Fibroblast of lung (primary cell): ENCODE data around the gene ASIC2. TPM values are rescaled to one million over a fixed set of nuclear protein-coding genes. Genes with fewer than 3 reads are reported as not detected.

Experiments used
- DNase-seq, 2 donors: peaks; one replicate each; pipeline versions ENCODE4 v3.0.0 to v3.0.0-alpha.2; 2010; ENCODE audit warnings: low read depth in 2 of 2
- H2AFZ ChIP-seq: 2 replicates; pipeline ENCODE4 v1.5.1; 2012; ENCODE audit warnings: low read length, control low read depth, inconsistent platforms
- H3K27ac ChIP-seq: 2 replicates; pipeline ENCODE4 v1.5.1; 2011; ENCODE audit warnings: low read length, control low read depth; ENCODE audit not compliant: insufficient read depth
- H3K27me3 ChIP-seq: 2 replicates; pipeline ENCODE4 v1.5.1; 2011; ENCODE audit warnings: mild to moderate bottlenecking, low read length; ENCODE audit not compliant: control insufficient read depth, insufficient read depth
- H3K36me3 ChIP-seq: 2 replicates; pipeline ENCODE4 v1.5.1; 2011; ENCODE audit warnings: low read length; ENCODE audit not compliant: control insufficient read depth, insufficient read depth
- H3K4me1 ChIP-seq: 2 replicates; pipeline ENCODE4 v1.5.1; 2011; ENCODE audit warnings: low read length; ENCODE audit not compliant: control insufficient read depth, insufficient read depth; ENCODE audit errors: extremely low read depth
- H3K4me2 ChIP-seq: 2 replicates; pipeline ENCODE4 v1.5.1; 2011; ENCODE audit warnings: low read length, control low read depth; ENCODE audit not compliant: insufficient read depth; ENCODE audit errors: extremely low read depth
- H3K4me3 ChIP-seq, 4 experiments: fragments of 200-600 bp in 1 of 4; sonication (generic) in 1 of 4; replicated peaks in 1 of 4; 2 replicates each; pipeline ENCODE4 v1.5.1; 2011 to 2016; ENCODE audit warnings: low read length in 4 of 4, low read depth in 3 of 4, mild to moderate bottlenecking in 3 of 4, control low read depth in 2 of 4, inconsistent platforms in 1 of 4, mixed read lengths in 1 of 4; ENCODE audit not compliant: insufficient read depth in 1 of 4; ENCODE audit errors: control extremely low read depth in 1 of 4
- H3K79me2 ChIP-seq: 2 replicates; pipeline ENCODE4 v1.5.1; 2012; ENCODE audit warnings: mild to moderate bottlenecking, low read length, inconsistent platforms; ENCODE audit not compliant: control insufficient read depth, insufficient read depth
- H3K9ac ChIP-seq: 2 replicates; pipeline ENCODE4 v1.5.1; 2011; ENCODE audit warnings: mild to moderate bottlenecking, low read length, control low read depth; ENCODE audit not compliant: insufficient read depth
- H3K9me3 ChIP-seq: 2 replicates; pipeline ENCODE4 v1.5.1; 2012; ENCODE audit warnings: low read depth, low read length; ENCODE audit not compliant: control insufficient read depth, insufficient read depth
- H4K20me1 ChIP-seq: 2 replicates; pipeline ENCODE4 v1.5.1; 2011; ENCODE audit warnings: low read length; ENCODE audit not compliant: control insufficient read depth, insufficient read depth; ENCODE audit errors: extremely low read depth
- CTCF ChIP-seq, 2 donors: IDR thresholded peaks in 1 of 2; conservative IDR thresholded peaks in 1 of 2; 1 replicate in 1 of 2; 2 replicates in 1 of 2; pipeline ENCODE4 v1.5.1; 2011 to 2012; ENCODE audit warnings: low read length in 2 of 2, control low read depth in 1 of 2, inconsistent platforms in 1 of 2, low read depth in 1 of 2, mild to moderate bottlenecking in 1 of 2
- EZH2 ChIP-seq: IDR thresholded peaks from 2 replicates; pipeline ENCODE4 v1.5.1; 2012; ENCODE audit warnings: low read length, control low read depth, mild to moderate bottlenecking; ENCODE audit errors: missing control alignments
- polyA plus RNA-seq, 2 donors: library from polyadenylated mRNA; depleted of rRNA in 1 of 2; stranded (reverse) in 1 of 2; unstranded in 1 of 2; fragments of >200 nt; gene quantifications; 2 replicates each; pipeline ENCODE4 v1.2.1, GENCODE V29; 2011 to 2012; ENCODE audit warnings: missing spikeins in 1 of 2
- total RNA-seq: library from RNA; depleted of rRNA; stranded (reverse); fragments of >200 nt; gene quantifications from 2 replicates; pipeline ENCODE4 v1.2.1, GENCODE V29; 2014

ASIC2 gene
- total and polyA plus RNA-seq, 2 donors (not counting 1 experiment from before 2014, with no cell fraction given), result 0.08 to 0.50 TPM

GRCh38 chr17:33179151-33179550, 113.9 kb downstream of the ASIC2 start:
- TF ChIP-seq EZH2 (no peak), CTCF (conservative IDR thresholded peaks at IDR 0.05 in 1 of 2, IDR thresholded peaks at IDR 0.05 in 1 of 2; ENCODE audit: low read depth in 1 of 2, low read length in 2 of 2) (no peak)
- no peaks in the 10 kb centered on the region for H3K9me3 ChIP-seq
- no peak for DNase-seq
- H3K79me2 ChIP-seq, result no peaks in the 10 kb centered on the region
- H3K36me3 ChIP-seq, result no peaks in the 10 kb centered on the region
- H3K4me2 ChIP-seq, result no peak overlapping the region
- H3K4me1 ChIP-seq, result no peaks in the 10 kb centered on the region
- H3K9ac ChIP-seq, result no peak overlapping the region
- H3K27ac ChIP-seq, result no peak overlapping the region
- H3K4me3 ChIP-seq, result no peak overlapping the region
- H2AFZ ChIP-seq, result no peak overlapping the region
- H3K27me3 ChIP-seq, result peaks cover 5% of the 10 kb centered on the region
- H4K20me1 ChIP-seq, result no peaks in the 10 kb centered on the region

- Histone ChIP-seq H3K27me3 (peaks cover 5% of the 10 kb centered on the region), H3K4me1 (no peaks in the 10 kb centered on the region), H3K36me3 (no peaks in the 10 kb centered on the region), H3K79me2 (no peaks in the 10 kb centered on the region), H3K27ac (no peak overlapping the region), H3K9ac (no peak overlapping the region), H3K9me3 (no peaks in the 10 kb centered on the region), H2AFZ (no peak overlapping the region), H4K20me1 (no peaks in the 10 kb centered on the region), H3K4me3 (no peak overlapping the region), H3K4me2 (no peak overlapping the region)
- peak in 1 of 2 donors; percentile 6 for DNase-seq
- TF ChIP-seq EZH2 (no peak), CTCF (conservative IDR thresholded peaks at IDR 0.05 in 1 of 2, IDR thresholded peaks at IDR 0.05 in 1 of 2; ENCODE audit: low read depth in 1 of 2, low read length in 2 of 2) (no peak)
Observed at GRCh38 chr17:33178681-33179080, 114.4 kb downstream of the ASIC2 start.

GRCh38 chr17:33175562-33175961, 117.5 kb downstream of the ASIC2 start:
- H3K36me3 ChIP-seq, result no peaks in the 10 kb centered on the region
- DNase-seq, result peak in 1 of 2 donors; percentile 45
- H3K79me2 ChIP-seq, result no peaks in the 10 kb centered on the region
- no peak overlapping the region for H3K4me2 ChIP-seq
- H3K4me3 ChIP-seq, result no peak overlapping the region
- TF ChIP-seq CTCF (conservative IDR thresholded peaks at IDR 0.05 in 1 of 2, IDR thresholded peaks at IDR 0.05 in 1 of 2; ENCODE audit: low read depth in 1 of 2, low read length in 2 of 2) (no peak), EZH2 (no peak)
- H3K27me3 ChIP-seq, result peaks cover 5% of the 10 kb centered on the region
- no peaks in the 10 kb centered on the region for H4K20me1 ChIP-seq
- no peaks in the 10 kb centered on the region for H3K9me3 ChIP-seq
- no peak overlapping the region for H3K9ac ChIP-seq
- H3K4me1 ChIP-seq, result no peaks in the 10 kb centered on the region
- H3K27ac ChIP-seq, result no peak overlapping the region
- no peak overlapping the region for H2AFZ ChIP-seq
